ENCODE measurements around the gene CNTROB. TPM values are rescaled to one million over a fixed set of nuclear protein-coding genes. Genes with fewer than 3 reads are reported as not detected.

The CNTROB gene
- total RNA-seq, 5 donors from 2014 or later (not counting 1 experiment from before 2014, with no cell fraction given), result 28.9 to 34.9 (median 32.9) TPM

DNA sequence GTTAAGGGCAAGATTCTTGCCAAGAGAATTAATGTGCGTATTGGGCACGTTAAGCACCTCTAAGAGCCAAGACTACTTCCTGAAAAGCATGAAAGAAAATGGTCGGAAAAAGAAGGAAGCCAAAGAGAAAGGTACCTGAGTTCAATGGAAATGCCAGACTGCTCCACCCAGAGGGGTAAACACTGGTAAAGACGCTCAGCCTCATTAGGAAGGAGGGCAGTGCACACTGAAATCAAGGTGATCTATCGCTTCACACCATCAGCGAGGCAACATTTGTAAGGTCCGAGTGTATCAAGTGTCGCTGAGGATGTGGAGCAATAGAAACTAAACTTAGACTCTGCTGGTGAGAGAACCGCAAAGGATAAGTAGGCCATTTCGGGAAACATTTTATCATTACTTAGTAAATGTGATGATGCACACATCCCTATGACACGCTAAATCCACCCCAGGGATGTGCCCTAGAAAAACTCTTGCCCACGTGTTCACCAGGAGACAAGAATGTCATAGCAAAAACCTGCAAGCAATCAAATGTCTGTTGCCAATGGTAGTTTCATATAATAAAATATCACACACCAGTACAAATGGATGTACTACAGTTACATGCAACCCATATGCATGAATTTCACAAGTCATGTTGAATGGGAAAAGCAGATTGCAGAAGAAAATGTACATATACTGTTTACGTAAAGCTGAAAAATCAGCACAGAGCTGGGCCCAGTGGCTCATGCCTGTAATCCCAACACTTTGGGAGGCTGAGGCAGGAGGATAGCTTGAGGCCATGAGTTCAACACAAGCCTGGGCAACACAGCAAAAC lies 23.6 kb downstream of the CNTROB start:
- Histone ChIP-seq H3K4me3 (ENCODE audit: control insufficient read depth in 1 of 2, extremely low read depth in 1 of 2, low read length in 1 of 2) (no peak overlapping the region), H3K27ac (ENCODE audit: low read length) (no peak overlapping the region), H3K4me1 (ENCODE audit: control insufficient read depth in 1 of 2, extremely low read depth in 1 of 2, insufficient read depth in 2 of 2, low read length in 2 of 2) (no peaks in the 10 kb centered on the region), H3K9me3 (no peaks in the 10 kb centered on the region), H3K27me3 (replicated peaks in 1 of 2; ENCODE audit: control insufficient read depth in 2 of 2, extremely low read depth in 1 of 2, insufficient read depth in 2 of 2, low read length in 1 of 2) (peaks cover 0 to 3% of the 10 kb centered on the region in 2 experiments), H3K36me3 (ENCODE audit: control insufficient read depth in 2 of 2, extremely low read depth in 1 of 2, insufficient read depth in 1 of 2, low read length in 1 of 2) (no peaks in the 10 kb centered on the region)
- Mint-ChIP-seq H3K36me3 (no peaks in the 10 kb centered on the region), H3K27me3 (peaks cover 2 to 3% of the 10 kb centered on the region in 2 donors), H3K9me3 (no peaks in the 10 kb centered on the region), H3K4me1 (peaks cover 0 to 5% (median 5%) of the 10 kb centered on the region in 3 donors), H3K27ac (no peak overlapping the region), H3K4me3 (no peak overlapping the region)
- ATAC-seq (replicated peaks in 1 of 4) (no peak), DNase-seq (no peak)
- WGBS (ENCODE audit: insufficient coverage), result 73% methylated on average over 5 of the region's 13 CpGs
- POLR2A ChIA-PET, result no interaction called here
- CTCF ChIA-PET, result no interaction called here

DNA sequence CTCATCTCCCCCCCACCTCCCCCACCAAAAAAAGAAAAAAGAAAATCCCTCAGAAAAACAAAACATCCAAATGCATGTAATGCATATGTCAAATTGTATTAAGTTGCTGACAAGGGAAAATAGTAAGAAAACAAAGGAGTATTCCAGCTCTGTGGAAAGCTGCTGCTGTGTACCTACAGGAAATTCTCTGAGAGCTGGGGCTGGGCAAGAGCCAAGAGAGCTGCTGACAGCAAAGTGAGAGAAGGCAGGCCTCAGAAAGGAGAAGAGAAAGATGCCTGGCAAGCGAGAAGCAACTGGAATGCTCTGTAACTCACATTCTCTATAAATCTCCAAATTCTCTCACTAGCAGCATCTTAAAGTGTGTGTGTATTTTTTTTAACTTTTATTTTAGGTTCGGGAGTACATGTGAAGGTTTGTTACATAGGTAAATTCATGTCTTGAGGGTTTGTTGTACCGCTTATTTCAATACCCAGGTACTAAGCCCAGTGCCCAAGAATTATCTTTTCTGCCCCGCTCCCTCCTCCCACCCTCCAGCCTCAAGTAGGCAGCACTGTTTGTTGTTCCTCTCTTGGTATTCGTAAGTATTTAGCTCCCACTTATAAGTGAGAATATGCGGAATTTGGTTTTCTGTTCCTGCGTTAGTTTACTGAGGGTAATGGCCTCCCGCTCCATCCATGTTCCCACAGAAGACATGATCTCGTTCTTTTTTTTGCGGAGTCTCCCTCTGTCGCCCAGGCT lies 24.4 kb downstream of the CNTROB start:
- DNase-seq, result no peak
- peaks cover 0 to 2% (median 2%) of the 10 kb centered on the region in 3 donors for H3K4me1 Mint-ChIP-seq
- no peaks in the 10 kb centered on the region for H3K4me1 ChIP-seq (ENCODE audit: control insufficient read depth in 1 of 2, extremely low read depth in 1 of 2, insufficient read depth in 2 of 2, low read length in 2 of 2)
- H3K36me3 ChIP-seq (ENCODE audit: control insufficient read depth in 2 of 2, extremely low read depth in 1 of 2, insufficient read depth in 1 of 2, low read length in 1 of 2), result no peaks in the 10 kb centered on the region
- no peak overlapping the region for H3K4me3 Mint-ChIP-seq
- H3K9me3 ChIP-seq, result no peaks in the 10 kb centered on the region
- H3K27me3 ChIP-seq (replicated peaks in 1 of 2; ENCODE audit: control insufficient read depth in 2 of 2, extremely low read depth in 1 of 2, insufficient read depth in 2 of 2, low read length in 1 of 2), result peaks cover 0 to 9% of the 10 kb centered on the region in 2 experiments
- WGBS (ENCODE audit: insufficient coverage), result 96% methylated on average over 5 of the region's 11 CpGs
- no peak for ATAC-seq (replicated peaks in 1 of 4)
- H3K9me3 Mint-ChIP-seq, result no peaks in the 10 kb centered on the region
- ChIA-PET CTCF (no interaction called here), POLR2A (no interaction called here)
- no peak overlapping the region for H3K27ac ChIP-seq (ENCODE audit: low read length)
- peaks cover 5% of the 10 kb centered on the region in 2 donors for H3K27me3 Mint-ChIP-seq
- H3K27ac Mint-ChIP-seq, result no peak overlapping the region
- no peaks in the 10 kb centered on the region for H3K36me3 Mint-ChIP-seq
- no peak overlapping the region for H3K4me3 ChIP-seq (ENCODE audit: control insufficient read depth in 1 of 2, extremely low read depth in 1 of 2, low read length in 1 of 2)

DNA sequence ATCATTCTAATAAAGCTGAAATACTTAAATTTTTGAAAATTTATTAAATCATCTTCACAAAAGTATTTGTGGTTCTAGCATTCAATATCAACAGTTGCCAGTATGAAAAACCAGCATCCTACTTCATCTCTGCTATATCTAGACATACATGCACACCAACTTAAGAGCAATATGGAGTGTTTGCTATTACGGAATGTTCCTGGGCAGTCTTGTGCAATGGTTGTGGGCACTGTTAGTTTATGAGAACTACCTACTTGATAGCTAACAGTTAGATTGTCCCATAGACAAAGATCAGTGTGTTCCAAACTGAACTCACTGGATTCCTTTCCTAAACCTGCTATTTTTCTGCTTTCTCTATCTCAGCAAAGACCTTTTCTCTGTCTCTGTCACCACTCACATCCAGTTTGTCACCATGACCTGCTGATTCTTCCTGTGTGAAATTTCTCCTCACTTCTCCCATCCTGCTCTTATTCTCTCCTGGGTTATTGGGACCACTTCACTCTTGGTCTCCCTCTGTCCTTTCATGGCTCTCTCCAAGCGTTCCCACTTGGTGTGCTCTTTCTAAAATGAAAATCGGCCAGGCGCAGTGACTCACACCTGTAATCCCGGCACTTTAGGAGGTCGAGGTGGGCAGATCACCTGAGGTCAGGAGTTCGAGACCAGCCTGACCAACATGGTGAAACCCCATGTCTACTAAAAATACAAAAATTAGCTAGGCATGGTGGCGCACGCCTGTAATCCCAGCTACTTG lies 27.7 kb downstream of the CNTROB start:
- 88% methylated on average over 3 of the region's 9 CpGs for WGBS (ENCODE audit: insufficient coverage)
- no peak for DNase-seq
- no peak for ATAC-seq (replicated peaks in 1 of 4)
- Histone ChIP-seq H3K9me3 (no peaks in the 10 kb centered on the region), H3K27ac (ENCODE audit: low read length) (no peak overlapping the region), H3K4me3 (ENCODE audit: control insufficient read depth in 1 of 2, extremely low read depth in 1 of 2, low read length in 1 of 2) (no peak overlapping the region), H3K4me1 (ENCODE audit: control insufficient read depth in 1 of 2, extremely low read depth in 1 of 2, insufficient read depth in 2 of 2, low read length in 2 of 2) (no peaks in the 10 kb centered on the region), H3K27me3 (replicated peaks in 1 of 2; ENCODE audit: control insufficient read depth in 2 of 2, extremely low read depth in 1 of 2, insufficient read depth in 2 of 2, low read length in 1 of 2) (peaks cover 0 to 18% of the 10 kb centered on the region in 2 experiments), H3K36me3 (ENCODE audit: control insufficient read depth in 2 of 2, extremely low read depth in 1 of 2, insufficient read depth in 1 of 2, low read length in 1 of 2) (no peaks in the 10 kb centered on the region)
- Mint-ChIP-seq H3K4me1 (no peaks in the 10 kb centered on the region), H3K27me3 (peaks cover 5% of the 10 kb centered on the region in 2 donors), H3K4me3 (no peak overlapping the region), H3K9me3 (no peaks in the 10 kb centered on the region), H3K27ac (no peak overlapping the region), H3K36me3 (no peaks in the 10 kb centered on the region)
- POLR2A ChIA-PET, result no interaction called here
- CTCF ChIA-PET, result no interaction called here

DNA sequence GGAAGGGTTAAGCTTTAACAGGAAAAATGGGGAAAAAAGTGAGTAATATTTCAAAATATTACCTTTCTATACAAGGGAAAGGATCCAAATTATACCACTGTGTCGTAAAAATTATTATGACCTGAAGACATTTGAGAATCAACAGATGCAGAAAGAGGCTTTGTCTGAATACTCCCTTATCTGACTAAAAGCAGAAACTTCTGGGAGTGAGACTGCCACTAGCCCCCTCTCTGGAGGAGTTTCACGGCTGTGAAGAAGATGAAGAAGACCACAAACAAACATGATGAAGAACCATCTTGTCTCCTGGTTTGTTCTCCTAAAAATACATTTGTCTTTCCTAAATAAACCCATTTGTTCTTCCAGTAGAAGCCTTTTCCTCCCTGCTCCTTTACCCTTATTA lies 29.4 kb downstream of the CNTROB start:
- Mint-ChIP-seq H3K4me1 (no peaks in the 10 kb centered on the region), H3K27ac (no peak overlapping the region), H3K4me3 (no peak overlapping the region), H3K36me3 (no peaks in the 10 kb centered on the region), H3K27me3 (peaks cover 5% of the 10 kb centered on the region in 2 donors), H3K9me3 (no peaks in the 10 kb centered on the region)
- Histone ChIP-seq H3K36me3 (ENCODE audit: control insufficient read depth in 2 of 2, extremely low read depth in 1 of 2, insufficient read depth in 1 of 2, low read length in 1 of 2) (no peaks in the 10 kb centered on the region), H3K27ac (ENCODE audit: low read length) (no peak overlapping the region), H3K4me3 (ENCODE audit: control insufficient read depth in 1 of 2, extremely low read depth in 1 of 2, low read length in 1 of 2) (no peak overlapping the region), H3K9me3 (no peaks in the 10 kb centered on the region), H3K27me3 (replicated peaks in 1 of 2; ENCODE audit: control insufficient read depth in 2 of 2, extremely low read depth in 1 of 2, insufficient read depth in 2 of 2, low read length in 1 of 2) (peaks cover 0 to 21% of the 10 kb centered on the region in 2 experiments), H3K4me1 (ENCODE audit: control insufficient read depth in 1 of 2, extremely low read depth in 1 of 2, insufficient read depth in 2 of 2, low read length in 2 of 2) (no peaks in the 10 kb centered on the region)
- ATAC-seq (replicated peaks in 1 of 4), result no peak
- no CpG with 5 or more reads among the region's 2 CpGs for WGBS (ENCODE audit: insufficient coverage)
- DNase-seq, result no peak
- ChIA-PET POLR2A (interaction anchor here in 1 of 2 donors (0.6 kb wide), 1 partner anchor 315 kb away, joined by 8 read pairs; no protein-coding TSS in a partner anchor), CTCF (interaction anchor here in 1 of 2 donors (0.6 kb wide), 1 partner anchor 35 kb away, joined by 4 read pairs; no protein-coding TSS in a partner anchor)

DNA sequence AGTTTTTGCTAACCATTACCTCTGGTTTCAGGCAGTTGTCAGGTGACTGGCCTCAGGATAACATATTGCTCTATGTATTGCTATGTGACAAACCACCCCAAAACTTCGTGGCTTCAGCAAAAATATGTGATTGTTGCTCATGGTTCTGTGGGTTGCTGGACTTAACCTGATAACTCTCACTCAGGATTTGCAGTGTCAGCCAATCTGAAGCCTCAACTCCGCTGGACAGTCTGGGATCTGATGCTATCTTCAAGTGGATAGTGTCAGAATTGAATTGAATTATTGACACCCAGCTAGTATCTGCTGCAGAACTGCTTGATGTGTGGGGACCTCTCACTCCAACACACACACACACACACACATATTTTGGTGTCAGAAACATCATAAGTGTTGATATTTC lies 35.7 kb downstream of the CNTROB start:
- H3K27ac Mint-ChIP-seq, result no peak overlapping the region
- no peak overlapping the region for H3K4me3 Mint-ChIP-seq
- Histone ChIP-seq H3K9me3 (no peaks in the 10 kb centered on the region), H3K4me3 (ENCODE audit: control insufficient read depth in 1 of 2, extremely low read depth in 1 of 2, low read length in 1 of 2) (no peak overlapping the region), H3K4me1 (ENCODE audit: control insufficient read depth in 1 of 2, extremely low read depth in 1 of 2, insufficient read depth in 2 of 2, low read length in 2 of 2) (no peaks in the 10 kb centered on the region), H3K27ac (ENCODE audit: low read length) (no peak overlapping the region), H3K36me3 (ENCODE audit: control insufficient read depth in 2 of 2, extremely low read depth in 1 of 2, insufficient read depth in 1 of 2, low read length in 1 of 2) (no peaks in the 10 kb centered on the region), H3K27me3 (replicated peaks in 1 of 2; ENCODE audit: control insufficient read depth in 2 of 2, extremely low read depth in 1 of 2, insufficient read depth in 2 of 2, low read length in 1 of 2) (peaks cover 0 to 27% of the 10 kb centered on the region in 2 experiments)
- no peaks in the 10 kb centered on the region for H3K36me3 Mint-ChIP-seq
- ATAC-seq (replicated peaks in 1 of 4), result no peak
- no peaks in the 10 kb centered on the region for H3K9me3 Mint-ChIP-seq
- ChIA-PET POLR2A (interaction anchor here in 1 of 2 donors (0.7 kb wide), 1 partner anchor 23 kb away, joined by 3 read pairs; no protein-coding TSS in a partner anchor), CTCF (no interaction called here)
- H3K4me1 Mint-ChIP-seq, result no peaks in the 10 kb centered on the region
- WGBS (ENCODE audit: insufficient coverage), result no CpG with 5 or more reads among the region's 2 CpGs
- no peak for DNase-seq
- H3K27me3 Mint-ChIP-seq, result peaks cover 6% of the 10 kb centered on the region in 2 donors

DNA sequence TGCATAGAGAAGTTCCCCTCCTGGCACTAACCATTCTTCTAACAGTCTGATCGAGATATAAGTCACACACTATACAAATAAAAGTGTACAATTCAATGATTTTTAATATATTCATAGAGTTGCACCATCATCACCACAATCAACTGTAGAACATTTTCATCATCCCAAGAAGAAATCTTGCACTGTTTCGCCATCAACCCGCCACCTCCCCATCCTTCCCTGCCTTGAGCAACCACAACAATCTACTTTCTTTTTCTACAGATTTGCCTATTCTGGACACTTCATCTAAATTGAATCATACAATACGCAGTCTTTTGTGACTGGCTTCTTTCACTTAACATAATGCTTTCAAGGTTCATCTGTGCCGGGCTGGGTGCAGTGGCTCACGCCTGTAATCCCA lies 37.4 kb downstream of the CNTROB start:
- peaks cover 0 to 26% of the 10 kb centered on the region in 2 experiments for H3K27me3 ChIP-seq (replicated peaks in 1 of 2; ENCODE audit: control insufficient read depth in 2 of 2, extremely low read depth in 1 of 2, insufficient read depth in 2 of 2, low read length in 1 of 2)
- no peaks in the 10 kb centered on the region for H3K9me3 ChIP-seq
- ChIA-PET CTCF (interaction anchor here in 1 of 2 donors (0.6 kb wide), 1 partner anchor 137 kb away, joined by 3 read pairs; no protein-coding TSS in a partner anchor), POLR2A (no interaction called here)
- H3K9me3 Mint-ChIP-seq, result peaks cover 2 to 3% (median 3%) of the 10 kb centered on the region in 3 donors
- H3K27ac Mint-ChIP-seq, result no peak overlapping the region
- H3K4me3 ChIP-seq (ENCODE audit: control insufficient read depth in 1 of 2, extremely low read depth in 1 of 2, low read length in 1 of 2), result no peak overlapping the region
- H3K4me1 Mint-ChIP-seq, result no peaks in the 10 kb centered on the region
- H3K27ac ChIP-seq (ENCODE audit: low read length), result no peak overlapping the region
- H3K36me3 Mint-ChIP-seq, result peaks cover under 1% of the 10 kb centered on the region
- peaks cover 6% of the 10 kb centered on the region in 2 donors for H3K27me3 Mint-ChIP-seq
- 84% methylated on average over 2 of the region's 6 CpGs for WGBS (ENCODE audit: insufficient coverage)
- no peaks in the 10 kb centered on the region for H3K4me1 ChIP-seq (ENCODE audit: control insufficient read depth in 1 of 2, extremely low read depth in 1 of 2, insufficient read depth in 2 of 2, low read length in 2 of 2)
- no peaks in the 10 kb centered on the region for H3K36me3 ChIP-seq (ENCODE audit: control insufficient read depth in 2 of 2, extremely low read depth in 1 of 2, insufficient read depth in 1 of 2, low read length in 1 of 2)
- DNase-seq (no peak), ATAC-seq (replicated peaks in 1 of 4) (no peak)
- no peak overlapping the region for H3K4me3 Mint-ChIP-seq
